HepG2 (cell line): Measurements from ENCODE around the gene PTF1A. TPM values are rescaled to one million over a fixed set of nuclear protein-coding genes. Genes with fewer than 3 reads are reported as not detected.

Source experiments
- ATAC-seq: fragments of 200-7000 bp; cut with Tn5 transposase; 3 replicates; pipeline ENCODE4 v1.9.1; 2020; ENCODE audit warnings: mild to moderate bottlenecking, moderate library complexity
- BruUV-seq: library from RNA; stranded (reverse); fragments of 400-500 nt; replicated peaks from 2 replicates; lab custom pipeline; 2021; lab: Mats Ljungman, UMichigan
- CTCF ChIA-PET: fragments of 300-600 bp; formaldehyde crosslinking; extraction: SDS; loops from one replicate; lab custom pipeline; 2021; ENCODE audit warnings: low total read pairs, inconsistent platforms, low intra/inter-chr PET ratio; lab: Yijun Ruan, JAX
- POLR2A ChIA-PET: fragments of 350-600 bp; sonication (Branson Sonifier 250); formaldehyde crosslinking; loops from one replicate; lab custom pipeline; 2020; ENCODE audit warnings: antibody characterized with exemption, inconsistent platforms; lab: Yijun Ruan, JAX
- DNase-seq: peaks from one replicate; pipeline ENCODE4 v3.0.0-alpha.2; 2015; ENCODE audit warnings: low spot score
- FAIRE-seq: peaks from 3 replicates; lab custom pipeline; 2011; peaks lifted over from hg19 to GRCh38; lab: Jason Lieb, UNC
- H2AFZ ChIP-seq: one replicate; pipeline ENCODE4 v1.6.1; 2011; ENCODE audit warnings: low read length, inconsistent platforms
- H3K27ac ChIP-seq: fragments of 300-600 bp; 3 replicates; pipeline ENCODE4 v1.8.0; 2011; ENCODE audit warnings: mixed run types, mild to moderate bottlenecking, mixed read lengths, low read length, inconsistent platforms; ENCODE audit not compliant: insufficient read depth; ENCODE audit errors: extremely low read length
- H3K27me3 ChIP-seq, 2 experiments: fragments of 200-600 bp in 1 of 2; 2 replicates in 1 of 2; 3 replicates in 1 of 2; pipeline versions ENCODE4 v1.6.0 to v1.8.0; 2011; ENCODE audit warnings: low read length in 2 of 2, mild to moderate bottlenecking in 2 of 2, moderate library complexity in 2 of 2, inconsistent platforms in 1 of 2; ENCODE audit not compliant: insufficient read depth in 2 of 2, control insufficient read depth in 1 of 2
- H3K36me3 ChIP-seq, 2 experiments: fragments of 200-600 bp in 1 of 2; replicated peaks in 1 of 2; 2 replicates in 1 of 2; 3 replicates in 1 of 2; pipeline versions ENCODE4 v1.5.1 to v1.8.0; 2011; ENCODE audit warnings: low read length in 2 of 2, inconsistent platforms in 1 of 2; ENCODE audit not compliant: insufficient read depth in 2 of 2, control insufficient read depth in 1 of 2
- H3K4me1 ChIP-seq: 2 replicates; pipeline ENCODE4 v1.5.1; 2012; ENCODE audit warnings: low read length, inconsistent platforms; ENCODE audit not compliant: insufficient read depth
- H3K4me2 ChIP-seq: 2 replicates; pipeline ENCODE4 v1.6.0; 2011; ENCODE audit warnings: low read depth, low read length, inconsistent platforms
- H3K4me3 ChIP-seq, 3 experiments: fragments of 200-600 bp in 1 of 3; sonication (generic), shearing (Covaris generic) in 1 of 3; replicated peaks in 1 of 3; 2 replicates each; pipeline ENCODE4 v1.5.1; 2011 to 2016; ENCODE audit warnings: low read length in 3 of 3, inconsistent platforms in 2 of 3, low read depth in 2 of 3, mild to moderate bottlenecking in 2 of 3, control low read depth in 1 of 3, mixed read lengths in 1 of 3; ENCODE audit not compliant: insufficient read depth in 1 of 3
- H3K79me2 ChIP-seq: one replicate; pipeline ENCODE4 v1.6.1; 2011; ENCODE audit warnings: low read length, inconsistent platforms; ENCODE audit not compliant: insufficient read depth
- H3K9ac ChIP-seq: 2 replicates; pipeline ENCODE4 v1.6.0; 2011; ENCODE audit warnings: mild to moderate bottlenecking, low read depth, low read length, inconsistent platforms; ENCODE audit not compliant: insufficient read depth
- H3K9me3 ChIP-seq: 2 replicates; pipeline ENCODE4 v1.5.1; 2012; ENCODE audit warnings: mild to moderate bottlenecking, low read length
- H4K20me1 ChIP-seq: 2 replicates; pipeline ENCODE4 v1.6.0; 2011; ENCODE audit warnings: inconsistent platforms, mild to moderate bottlenecking, low read length, moderate library complexity; ENCODE audit not compliant: insufficient read depth
- BORCS8-MEF2B ChIP-seq: sonication (generic); formaldehyde crosslinking; IDR thresholded peaks from 2 replicates; pipeline ENCODE4 v1.8.0; 2022; ENCODE audit warnings: mild to moderate bottlenecking, missing genetic modification reagents
- CREB1 ChIP-seq, 2 experiments: fragments of 450-650 bp in 1 of 2; IDR thresholded peaks; 2 replicates each; pipeline ENCODE4 v1.6.1; 2016 to 2017; ENCODE audit warnings: control low read depth in 1 of 2, mild to moderate bottlenecking in 1 of 2, missing compliant biosample characterization in 1 of 2, missing genetic modification characterization in 1 of 2
- GABPB1 ChIP-seq: IDR thresholded peaks from 2 replicates; pipeline ENCODE4 v1.6.1; 2016; ENCODE audit warnings: mild to moderate bottlenecking, missing genetic modification reagents, moderate library complexity, missing compliant biosample characterization
- HNF4G ChIP-seq, 2 experiments: sonication (generic) in 1 of 2; formaldehyde crosslinking in 1 of 2; IDR thresholded peaks; 2 replicates each; pipeline versions ENCODE4 v1.4.0 to v1.6.1; 2011 to 2020; ENCODE audit warnings: borderline replicate concordance in 2 of 2, low read depth in 2 of 2, mild to moderate bottlenecking in 2 of 2, low read length in 1 of 2, missing genetic modification reagents in 1 of 2, moderate library complexity in 1 of 2
- LBX2 ChIP-seq: sonication (generic); formaldehyde crosslinking; IDR thresholded peaks from 2 replicates; pipeline ENCODE4 v1.5.0; 2020; ENCODE audit warnings: missing genetic modification reagents, mild to moderate bottlenecking, borderline replicate concordance
- PATZ1 ChIP-seq: sonication (generic); formaldehyde crosslinking; IDR thresholded peaks from 2 replicates; pipeline ENCODE4 v1.4.0; 2020; ENCODE audit warnings: missing genetic modification reagents
- PRMT3 ChIP-seq: sonication (generic); formaldehyde crosslinking; IDR thresholded peaks from 2 replicates; pipeline ENCODE4 v1.8.1; 2022; ENCODE audit warnings: low read depth, mild to moderate bottlenecking, moderate library complexity, missing genetic modification reagents, borderline replicate concordance
- RXRA ChIP-seq: sonication (generic); formaldehyde crosslinking; IDR thresholded peaks from 2 replicates; pipeline ENCODE4 v1.5.1; 2020; ENCODE audit warnings: missing genetic modification reagents
- SOX5 ChIP-seq: IDR thresholded peaks from 2 replicates; pipeline ENCODE4 v1.6.1; 2016; ENCODE audit warnings: borderline replicate concordance
- THAP9 ChIP-seq: sonication (generic); formaldehyde crosslinking; IDR thresholded peaks from 2 replicates; pipeline ENCODE4; 2020; ENCODE audit warnings: missing genetic modification reagents, mild to moderate bottlenecking, borderline replicate concordance
- ZBTB42 ChIP-seq: sonication (generic); formaldehyde crosslinking; IDR thresholded peaks from 2 replicates; pipeline ENCODE4 v1.5.0; 2020; ENCODE audit warnings: mild to moderate bottlenecking, missing genetic modification reagents
- ZNF207 ChIP-seq: fragments of 450-650 bp; IDR thresholded peaks from 2 replicates; pipeline ENCODE4 v1.6.1; 2016; ENCODE audit warnings: antibody characterized with exemption, borderline replicate concordance
- ZNF354B ChIP-seq: sonication (generic); formaldehyde crosslinking; IDR thresholded peaks from 2 replicates; pipeline ENCODE4 v1.8.0; 2022; ENCODE audit warnings: mild to moderate bottlenecking, missing genetic modification reagents
- ZNF737 ChIP-seq: sonication (generic); formaldehyde crosslinking; IDR thresholded peaks from 2 replicates; pipeline ENCODE4 v1.5.0; 2020; ENCODE audit warnings: missing genetic modification reagents, mild to moderate bottlenecking, borderline replicate concordance
- WGBS: methylation state at CpG from one replicate; pipeline ENCODE4 v1.1.6; 2017; ENCODE audit warnings: low lambda C conversion rate; 5-methylcytosine and 5-hydroxymethylcytosine counted together
- in situ Hi-C: cut with HindIII; loops from 2 replicates; pipeline ENCODE4 v1.10.0; 2017; ENCODE audit warnings: low pct_unique_long_range_greater_than_20kb; ENCODE audit not compliant: extremely low pct_ligation_motif_present
- intact Hi-C: fragments of 100-400 bp; cut with micrococcal nuclease; formaldehyde crosslinking; loops from one replicate; pipeline ENCODE4 v1.10.0; 2022; ENCODE audit not compliant: unreplicated experiment
- polyA plus RNA-seq, 8 experiments: library from polyadenylated mRNA; depleted of rRNA in 3 of 8; stranded (reverse) in 7 of 8; unstranded in 1 of 8; fragments of >200 nt; fragmentation: Illumina TruSeq in 4 of 8; extraction: Trizol in 4 of 8; gene quantifications; 2 replicates each; pipeline versions ENCODE4 v1.2.1 to v1.2.3, GENCODE V29; 2011 to 2016; ENCODE audit warnings: low read depth in 4 of 8, missing spikeins in 1 of 8, mixed read lengths in 1 of 8; ENCODE audit not compliant: insufficient read depth in 1 of 8
- total RNA-seq, 5 experiments: library from RNA; depleted of rRNA; stranded (reverse); fragments of >200 nt; fragmentation: Illumina TruSeq; extraction: Trizol; gene quantifications; 2 replicates each; pipeline ENCODE4 v1.2.3, GENCODE V29; 2016; ENCODE audit warnings: low read depth in 1 of 5

PTF1A gene
- total and polyA plus RNA-seq, 2 of the 13 experiments (the other 11 are each of a cell fraction or from before 2014, with no cell fraction given) = not detected

- TF ChIP-seq THAP9 (CRISPR knock-in tag) (no peak), PATZ1 (no peak), LBX2 (CRISPR knock-in tag) (no peak), GABPB1 (CRISPR knock-in tag) (no peak)
- TF ChIP-seq, all 625 proteins: peak for 0
These were observed 4.8 kb downstream of the PTF1A start (continued) for GRCh38 chr10:23196915-23197314.

- H3K27me3 ChIP-seq = peaks cover 2 to 72% of the 10 kb centered on the region in 2 experiments; a peak in 3 of 5 replicates
- no peak overlapping the region for H2AFZ ChIP-seq
- intact Hi-C loops (no loop called here), in situ Hi-C loops (no loop called here)
- no peaks in the 10 kb centered on the region for H3K79me2 ChIP-seq
- H3K9ac ChIP-seq = no peak overlapping the region
- no peak for DNase-seq
- FAIRE-seq = no peak
- no TSS peak for BruUV-seq
- no peaks in the 10 kb centered on the region for H3K9me3 ChIP-seq
- no peak overlapping the region for H3K4me2 ChIP-seq
- no peaks in the 10 kb centered on the region for H4K20me1 ChIP-seq
- no peak overlapping the region for H3K4me3 ChIP-seq
- CTCF ChIA-PET = no interaction called here
- WGBS = 14% methylated on average over 9 of the region's 12 CpGs
- POLR2A ChIA-PET = no interaction called here
- no peak overlapping the region for H3K27ac ChIP-seq
- no peak for ATAC-seq
- TF ChIP-seq CREB1 (IDR thresholded peaks at IDR 0.05) (no peak), CREB1 (CRISPR knock-in tag; IDR thresholded peaks at IDR 0.05) (no peak), ZBTB42 (no peak), BORCS8-MEF2B (CRISPR knock-in tag) (no peak), ZNF354B (CRISPR knock-in tag) (no peak), RXRA (CRISPR knock-in tag) (no peak), SOX5 (CRISPR knock-in tag) (no peak), THAP9 (CRISPR knock-in tag) (no peak), PRMT3 (CRISPR knock-in tag) (no peak), ZNF207 (no peak), ZNF737 (CRISPR knock-in tag) (no peak), HNF4G (IDR thresholded peaks at IDR 0.05; ENCODE audit: borderline replicate concordance, low read depth, low read length) (no peak), HNF4G (CRISPR knock-in tag; IDR thresholded peaks at IDR 0.05; ENCODE audit: borderline replicate concordance, low read depth) (no peak)
- H3K4me1 ChIP-seq = peaks cover 17% of the 10 kb centered on the region
- no peaks in the 10 kb centered on the region for H3K36me3 ChIP-seq
These were observed 5.3 kb downstream of the PTF1A start for GRCh38 chr10:23197416-23197861.
